Measurements from ENCODE around the gene DMBT1. TPM values are rescaled to one million over a fixed set of nuclear protein-coding genes. Genes with fewer than 3 reads are reported as not detected.

DMBT1 gene
- total RNA-seq, 1 donor from 2014 or later, result 6.5 TPM

DNA sequence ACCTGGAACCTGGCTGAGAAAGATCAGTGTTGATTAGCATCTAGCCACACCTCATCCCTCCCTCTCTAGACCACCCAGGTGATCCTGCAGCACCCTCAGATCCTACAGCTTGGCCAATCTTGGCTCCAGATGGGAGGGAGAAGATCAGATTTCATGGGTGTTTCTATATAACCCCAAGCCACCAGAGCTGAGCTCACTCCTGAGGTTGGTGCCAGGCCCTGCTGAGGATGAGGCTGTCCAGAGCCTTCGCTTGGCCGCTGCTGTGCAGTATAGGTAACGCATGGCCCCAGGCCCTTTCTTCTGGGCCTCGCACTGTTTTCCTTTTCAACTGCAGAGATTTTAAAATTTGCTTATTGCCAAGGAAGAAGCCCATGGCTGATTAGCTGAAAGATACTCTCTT lies 112.1 kb downstream of the DMBT1 start:
- H3K36me3 Mint-ChIP-seq, result no peaks in the 10 kb centered on the region
- DNase-seq (ENCODE audit: extremely low spot score, unreplicated experiment), result no peak
- no peak overlapping the region for H3K4me3 Mint-ChIP-seq
- TF ChIP-seq, protein P1, sequence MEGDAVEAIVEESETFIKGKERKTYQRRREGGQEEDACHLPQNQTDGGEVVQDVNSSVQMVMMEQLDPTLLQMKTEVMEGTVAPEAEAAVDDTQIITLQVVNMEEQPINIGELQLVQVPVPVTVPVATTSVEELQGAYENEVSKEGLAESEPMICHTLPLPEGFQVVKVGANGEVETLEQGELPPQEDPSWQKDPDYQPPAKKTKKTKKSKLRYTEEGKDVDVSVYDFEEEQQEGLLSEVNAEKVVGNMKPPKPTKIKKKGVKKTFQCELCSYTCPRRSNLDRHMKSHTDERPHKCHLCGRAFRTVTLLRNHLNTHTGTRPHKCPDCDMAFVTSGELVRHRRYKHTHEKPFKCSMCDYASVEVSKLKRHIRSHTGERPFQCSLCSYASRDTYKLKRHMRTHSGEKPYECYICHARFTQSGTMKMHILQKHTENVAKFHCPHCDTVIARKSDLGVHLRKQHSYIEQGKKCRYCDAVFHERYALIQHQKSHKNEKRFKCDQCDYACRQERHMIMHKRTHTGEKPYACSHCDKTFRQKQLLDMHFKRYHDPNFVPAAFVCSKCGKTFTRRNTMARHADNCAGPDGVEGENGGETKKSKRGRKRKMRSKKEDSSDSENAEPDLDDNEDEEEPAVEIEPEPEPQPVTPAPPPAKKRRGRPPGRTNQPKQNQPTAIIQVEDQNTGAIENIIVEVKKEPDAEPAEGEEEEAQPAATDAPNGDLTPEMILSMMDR (conservative IDR thresholded peaks at IDR 0.05), result no peak
- H3K4me1 Mint-ChIP-seq (ENCODE audit: unreplicated experiment), result peaks cover 4% of the 10 kb centered on the region
- H3K27me3 Mint-ChIP-seq, result peaks cover 31% of the 10 kb centered on the region
- H3K27ac Mint-ChIP-seq, result no peak overlapping the region
- H3K9me3 Mint-ChIP-seq, result no peaks in the 10 kb centered on the region

DNA sequence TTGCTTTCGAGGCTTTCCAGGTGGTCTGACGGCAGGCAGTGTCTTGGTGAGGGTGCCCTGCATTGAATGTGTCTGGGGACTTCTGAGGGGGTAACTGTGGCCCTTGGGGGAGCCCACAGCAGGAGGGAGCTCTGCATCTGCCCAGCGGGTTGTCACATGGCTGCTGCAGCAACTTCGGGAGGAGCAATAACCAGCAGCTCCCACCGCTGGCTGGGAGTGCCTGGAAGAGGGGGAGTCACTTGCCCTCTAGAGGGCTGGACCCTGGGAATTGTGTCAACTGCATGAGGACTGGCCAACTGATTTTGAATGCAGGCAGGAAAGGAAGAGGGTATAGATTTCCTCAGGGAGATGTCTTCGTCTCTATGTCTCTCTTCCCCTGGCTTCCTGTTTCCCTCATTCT lies 112.7 kb downstream of the DMBT1 start:
- no peak for DNase-seq (ENCODE audit: extremely low spot score, unreplicated experiment)
- H3K27me3 Mint-ChIP-seq, result peaks cover 29% of the 10 kb centered on the region
- TF ChIP-seq, protein P1 (conservative IDR thresholded peaks at IDR 0.05), result no peak
- peaks cover 4% of the 10 kb centered on the region for H3K4me1 Mint-ChIP-seq (ENCODE audit: unreplicated experiment)
- no peaks in the 10 kb centered on the region for H3K9me3 Mint-ChIP-seq
- no peak overlapping the region for H3K27ac Mint-ChIP-seq
- H3K4me3 Mint-ChIP-seq, result no peak overlapping the region
- H3K36me3 Mint-ChIP-seq, result no peaks in the 10 kb centered on the region

DNA sequence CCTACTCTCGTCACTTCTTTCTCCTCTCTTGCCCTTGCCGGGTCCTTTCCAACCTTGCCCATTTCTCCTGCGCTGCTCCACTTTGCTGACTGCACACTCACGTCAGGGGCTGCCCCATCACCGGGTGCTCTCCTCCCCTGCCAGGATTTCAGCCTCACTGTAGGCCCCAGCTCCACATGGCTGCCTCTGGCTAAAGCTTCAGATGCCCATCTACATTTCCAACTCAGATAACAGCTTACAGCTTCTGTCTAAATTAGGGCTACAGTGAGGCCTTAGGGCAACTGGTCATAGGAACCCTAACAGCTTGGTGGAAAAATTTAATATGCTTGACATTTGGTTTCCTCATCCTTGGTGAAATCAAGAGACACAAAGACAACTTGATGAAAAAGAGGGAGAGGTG lies 113.2 kb downstream of the DMBT1 start:
- Mint-ChIP-seq H3K36me3 (no peaks in the 10 kb centered on the region), H3K27ac (no peak overlapping the region), H3K4me1 (ENCODE audit: unreplicated experiment) (peaks cover 4% of the 10 kb centered on the region), H3K27me3 (peaks cover 31% of the 10 kb centered on the region), H3K4me3 (no peak overlapping the region), H3K9me3 (no peaks in the 10 kb centered on the region)
- TF ChIP-seq, protein P1 (conservative IDR thresholded peaks at IDR 0.05), result no peak
- DNase-seq (ENCODE audit: extremely low spot score, unreplicated experiment), result no peak

DNA sequence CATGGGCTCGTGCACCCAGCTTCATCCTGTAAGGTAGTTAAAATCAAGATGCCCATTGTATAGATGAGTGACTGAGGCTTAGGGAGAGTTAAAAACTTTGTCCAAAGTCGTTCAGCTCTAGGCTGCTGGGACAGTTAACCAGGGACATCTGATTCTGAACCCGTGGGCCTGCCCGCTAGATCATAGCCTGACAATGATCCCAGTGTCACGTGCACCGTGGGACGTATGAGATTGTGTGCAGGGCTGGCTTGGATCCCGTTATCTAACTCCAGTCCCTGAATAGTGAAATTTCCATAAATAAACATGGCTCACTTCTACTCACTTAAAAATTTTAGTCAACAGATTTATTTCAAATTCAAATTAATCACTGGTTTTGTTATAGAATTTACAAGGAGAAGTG lies 114.2 kb downstream of the DMBT1 start:
- Mint-ChIP-seq H3K27me3 (peaks cover 32% of the 10 kb centered on the region), H3K4me3 (no peak overlapping the region), H3K27ac (no peak overlapping the region), H3K4me1 (ENCODE audit: unreplicated experiment) (peaks cover 3% of the 10 kb centered on the region), H3K9me3 (no peaks in the 10 kb centered on the region), H3K36me3 (no peaks in the 10 kb centered on the region)
- TF ChIP-seq, protein P1 (conservative IDR thresholded peaks at IDR 0.05), result no peak
- DNase-seq (ENCODE audit: extremely low spot score, unreplicated experiment), result no peak

DNA sequence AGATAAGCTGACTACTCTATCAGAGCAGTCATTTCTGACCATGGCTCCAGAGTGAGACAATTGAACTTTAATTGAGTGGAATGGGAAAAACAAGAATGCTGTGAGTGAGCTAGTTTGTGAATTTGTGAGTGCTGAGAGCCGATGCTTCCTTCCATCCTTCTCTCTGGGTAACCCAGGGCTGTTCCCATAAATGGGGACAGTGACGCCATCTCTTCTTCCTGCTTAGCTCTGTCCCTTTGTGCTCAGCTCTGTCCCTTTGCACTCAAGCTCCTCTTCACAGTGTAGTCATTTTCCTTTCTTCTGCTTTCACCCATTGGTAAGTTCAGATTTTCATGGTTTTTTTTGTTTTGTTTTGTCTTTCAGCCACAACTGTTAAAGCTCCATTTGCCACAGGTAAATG lies 114.7 kb downstream of the DMBT1 start:
- Mint-ChIP-seq H3K9me3 (no peaks in the 10 kb centered on the region), H3K4me3 (no peak overlapping the region), H3K27me3 (peaks cover 32% of the 10 kb centered on the region), H3K4me1 (ENCODE audit: unreplicated experiment) (no peaks in the 10 kb centered on the region), H3K36me3 (no peaks in the 10 kb centered on the region), H3K27ac (no peak overlapping the region)
- TF ChIP-seq, protein P1 (conservative IDR thresholded peaks at IDR 0.05), result no peak
- DNase-seq (ENCODE audit: extremely low spot score, unreplicated experiment), result no peak

DNA sequence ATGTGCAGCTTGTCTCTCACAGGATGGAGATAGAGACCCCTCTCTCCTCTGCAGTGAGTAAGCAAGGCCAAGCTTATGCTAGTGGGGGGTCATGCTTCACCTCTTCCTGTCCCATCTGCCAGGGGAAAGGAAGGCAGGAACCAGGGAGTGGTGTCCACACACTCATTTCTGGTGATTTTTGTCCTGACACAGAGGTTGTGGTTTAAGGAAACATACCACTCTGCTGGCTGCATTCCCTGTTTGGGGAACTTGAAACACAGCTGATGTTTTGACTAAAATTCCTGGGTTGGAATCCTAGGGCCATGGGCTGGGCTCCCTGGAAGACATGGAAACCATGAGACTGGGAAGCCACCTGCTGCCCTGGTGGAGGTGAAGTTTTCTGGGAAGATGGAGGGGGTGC lies 117.7 kb downstream of the DMBT1 start:
- Mint-ChIP-seq H3K9me3 (no peaks in the 10 kb centered on the region), H3K27me3 (peaks cover 33% of the 10 kb centered on the region), H3K36me3 (no peaks in the 10 kb centered on the region), H3K4me1 (ENCODE audit: unreplicated experiment) (no peaks in the 10 kb centered on the region), H3K27ac (no peak overlapping the region), H3K4me3 (no peak overlapping the region)
- TF ChIP-seq, protein P1 (conservative IDR thresholded peaks at IDR 0.05), result no peak
- DNase-seq (ENCODE audit: extremely low spot score, unreplicated experiment), result no peak
